ENCODE measurements around the gene MDH1.

Gene MDH1

DNA sequence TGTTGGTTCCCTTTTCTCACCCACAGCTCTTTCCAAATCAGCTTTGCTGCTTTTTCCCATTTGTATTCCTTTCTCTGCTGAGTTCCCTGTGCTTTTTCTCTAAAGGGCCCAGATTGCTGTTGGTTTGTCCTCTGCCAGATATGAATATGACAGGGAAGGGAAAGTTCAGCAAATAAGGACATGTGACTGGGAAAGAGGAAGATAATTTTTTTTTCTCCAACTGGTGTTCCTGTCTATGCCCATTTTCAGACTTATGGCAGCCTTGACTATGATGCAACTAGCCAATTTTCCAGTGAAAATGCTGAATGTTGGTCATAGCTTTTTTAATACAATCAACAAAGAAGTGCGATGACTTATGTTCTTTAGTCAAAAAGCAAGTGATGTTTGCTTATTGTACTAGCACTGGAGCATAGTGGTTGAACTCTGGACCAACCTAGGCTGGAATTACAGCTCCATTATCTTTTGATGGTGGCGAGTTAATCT, 7.7 kb downstream of the MDH1 start:
- TF ChIP-seq TAF1 (IDR thresholded peaks at IDR 0.05; ENCODE audit: borderline replicate concordance, insufficient read depth, low read length) = no peak
- TF ChIP-seq POLR2AphosphoS5 (IDR thresholded peaks at IDR 0.05; ENCODE audit: low read depth, low read length) = no peak
- TF ChIP-seq SIN3A (IDR thresholded peaks at IDR 0.05; ENCODE audit: borderline replicate concordance, insufficient read depth, low read length) = no peak
- TF ChIP-seq REST (IDR thresholded peaks at IDR 0.05; ENCODE audit: insufficient read depth in 1 of 2, low read depth in 2 of 2, low read length in 2 of 2) = no peak
- no peak for TF ChIP-seq FOXP2 (optimal IDR thresholded peaks at IDR 0.05; ENCODE audit: borderline replicate concordance, extremely low read depth, extremely low read length, insufficient read depth)

DNA sequence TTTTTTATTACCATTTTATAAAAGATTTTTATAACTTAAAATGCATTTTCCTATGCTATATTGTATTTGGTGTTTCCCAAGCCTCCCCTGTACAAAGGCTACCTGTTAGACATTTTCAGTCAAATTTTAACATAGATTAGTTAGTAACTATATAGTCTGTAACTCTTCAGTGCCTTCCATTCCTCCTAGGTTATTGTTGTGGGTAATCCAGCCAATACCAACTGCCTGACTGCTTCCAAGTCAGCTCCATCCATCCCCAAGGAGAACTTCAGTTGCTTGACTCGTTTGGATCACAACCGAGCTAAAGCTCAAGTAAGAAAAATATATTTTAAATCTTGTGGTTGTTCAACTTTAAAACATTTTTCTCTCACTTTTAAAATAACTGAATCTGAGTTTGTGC, 10.2 kb downstream of the MDH1 start:
- TF ChIP-seq SIN3A (IDR thresholded peaks at IDR 0.05; ENCODE audit: borderline replicate concordance, insufficient read depth, low read length) (no peak), REST (IDR thresholded peaks at IDR 0.05; ENCODE audit: insufficient read depth in 1 of 2, low read depth in 2 of 2, low read length in 2 of 2) (no peak), POLR2AphosphoS5 (IDR thresholded peaks at IDR 0.05; ENCODE audit: low read depth, low read length) (no peak), FOXP2 (optimal IDR thresholded peaks at IDR 0.05; ENCODE audit: borderline replicate concordance, extremely low read depth, extremely low read length, insufficient read depth) (no peak), TAF1 (IDR thresholded peaks at IDR 0.05; ENCODE audit: borderline replicate concordance, insufficient read depth, low read length) (no peak)

- TF ChIP-seq FOXP2 (optimal IDR thresholded peaks at IDR 0.05; ENCODE audit: borderline replicate concordance, extremely low read depth, extremely low read length, insufficient read depth) = no peak
- TF ChIP-seq TAF1 (IDR thresholded peaks at IDR 0.05; ENCODE audit: borderline replicate concordance, insufficient read depth, low read length) = no peak
- no peak for TF ChIP-seq REST (IDR thresholded peaks at IDR 0.05; ENCODE audit: insufficient read depth in 1 of 2, low read depth in 2 of 2, low read length in 2 of 2)
- no peak for TF ChIP-seq POLR2AphosphoS5 (IDR thresholded peaks at IDR 0.05; ENCODE audit: low read depth, low read length)
- TF ChIP-seq SIN3A (IDR thresholded peaks at IDR 0.05; ENCODE audit: borderline replicate concordance, insufficient read depth, low read length) = no peak
Observed at GRCh38 chr2:63600881-63601460, 12.2 kb downstream of the MDH1 start.

DNA sequence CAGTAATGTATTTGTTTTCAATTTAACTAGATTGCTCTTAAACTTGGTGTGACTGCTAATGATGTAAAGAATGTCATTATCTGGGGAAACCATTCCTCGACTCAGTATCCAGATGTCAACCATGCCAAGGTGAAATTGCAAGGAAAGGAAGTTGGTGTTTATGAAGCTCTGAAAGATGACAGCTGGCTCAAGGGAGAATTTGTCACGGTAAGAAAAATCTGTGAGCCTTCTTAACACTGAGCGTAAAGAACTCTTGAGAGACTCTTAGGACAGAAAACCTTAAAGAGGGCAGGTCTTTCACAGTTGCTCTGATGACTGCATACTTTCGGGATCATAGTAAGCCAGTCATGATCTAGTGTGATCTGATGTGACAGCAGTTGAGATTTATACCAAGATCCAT, 15.9 kb downstream of the MDH1 start:
- no peak for TF ChIP-seq FOXP2 (optimal IDR thresholded peaks at IDR 0.05; ENCODE audit: borderline replicate concordance, extremely low read depth, extremely low read length, insufficient read depth)
- TF ChIP-seq SIN3A (IDR thresholded peaks at IDR 0.05; ENCODE audit: borderline replicate concordance, insufficient read depth, low read length) = no peak
- TF ChIP-seq TAF1 (IDR thresholded peaks at IDR 0.05; ENCODE audit: borderline replicate concordance, insufficient read depth, low read length) = no peak
- no peak for TF ChIP-seq REST (IDR thresholded peaks at IDR 0.05; ENCODE audit: insufficient read depth in 1 of 2, low read depth in 2 of 2, low read length in 2 of 2)
